Activated naive CD8-positive, alpha-beta T cell treated with anti-CD3 and anti-CD28 coated beads, Interleukin-2, amount 50 U/mL, for 24 hours (primary cell): ENCODE results near the gene MISP.
A peak's percentile ranks its signal among the peaks of the same experiment; 100 is the strongest.

Experiments
- ATAC-seq: fragments of 150-1000 bp; cut with Tn5 transposase; one replicate; pipeline ENCODE4 v1.10.0; 2021
- DNase-seq: peaks from one replicate; pipeline ENCODE4 v3.0.0; 2021
- H3K27ac Mint-ChIP-seq: one replicate; pipeline ENCODE4 v1.8.0; 2021; ENCODE audit warnings: mild to moderate bottlenecking, mixed read lengths
- H3K27me3 Mint-ChIP-seq: one replicate; pipeline ENCODE4 v1.8.0; 2021; ENCODE audit warnings: mixed read lengths
- H3K36me3 Mint-ChIP-seq: one replicate; pipeline ENCODE4 v1.8.0; 2021; ENCODE audit warnings: low read depth, mixed read lengths
- H3K4me1 Mint-ChIP-seq: one replicate; pipeline ENCODE4 v1.8.0; 2021; ENCODE audit warnings: mixed read lengths
- H3K4me3 Mint-ChIP-seq: one replicate; pipeline ENCODE4 v1.8.0; 2021; ENCODE audit warnings: mild to moderate bottlenecking, moderate library complexity, mixed read lengths
- H3K9me3 Mint-ChIP-seq: one replicate; pipeline ENCODE4 v1.8.0; 2021; ENCODE audit warnings: mixed read lengths

MISP gene

GRCh38 chr19:769616-770015 lies 18.7 kb downstream of the MISP start:
- Mint-ChIP-seq H3K4me3 (no peak overlapping the region), H3K4me1 (peaks cover 2% of the 10 kb centered on the region), H3K27me3 (peaks cover 6% of the 10 kb centered on the region), H3K36me3 (no peaks in the 10 kb centered on the region), H3K27ac (no peak overlapping the region), H3K9me3 (no peaks in the 10 kb centered on the region)
- DNase-seq, result no peak
- no peak for ATAC-seq

GRCh38 chr19:771332-771785 lies 20.4 kb downstream of the MISP start:
- H3K27ac Mint-ChIP-seq, result no peak overlapping the region
- H3K4me1 Mint-ChIP-seq, result peaks cover 2% of the 10 kb centered on the region
- H3K36me3 Mint-ChIP-seq, result no peaks in the 10 kb centered on the region
- H3K4me3 Mint-ChIP-seq, result no peak overlapping the region
- no peaks in the 10 kb centered on the region for H3K9me3 Mint-ChIP-seq
- ATAC-seq (no peak), DNase-seq (peak; percentile 56)
- H3K27me3 Mint-ChIP-seq, result peaks cover 6% of the 10 kb centered on the region

- no peak overlapping the region for H3K4me3 Mint-ChIP-seq
- DNase-seq, result no peak
- H3K27me3 Mint-ChIP-seq, result peaks cover 6% of the 10 kb centered on the region
- H3K36me3 Mint-ChIP-seq, result no peaks in the 10 kb centered on the region
- peaks cover 2% of the 10 kb centered on the region for H3K4me1 Mint-ChIP-seq
- H3K27ac Mint-ChIP-seq, result no peak overlapping the region
- H3K9me3 Mint-ChIP-seq, result no peaks in the 10 kb centered on the region
- no peak for ATAC-seq
These were observed 21.2 kb downstream of the MISP start for GRCh38 chr19:772063-772462.

- H3K27ac Mint-ChIP-seq, result no peak overlapping the region
- no peaks in the 10 kb centered on the region for H3K9me3 Mint-ChIP-seq
- no peak for ATAC-seq
- DNase-seq, result no peak
- H3K36me3 Mint-ChIP-seq, result no peaks in the 10 kb centered on the region
- no peak overlapping the region for H3K4me3 Mint-ChIP-seq
- H3K27me3 Mint-ChIP-seq, result peaks cover 6% of the 10 kb centered on the region
- peaks cover 2% of the 10 kb centered on the region for H3K4me1 Mint-ChIP-seq
These were observed 22.0 kb downstream of the MISP start for GRCh38 chr19:772730-773436.

- H3K27me3 Mint-ChIP-seq, result peaks cover 5% of the 10 kb centered on the region
- ATAC-seq (no peak), DNase-seq (no peak)
- H3K9me3 Mint-ChIP-seq, result no peaks in the 10 kb centered on the region
- H3K4me1 Mint-ChIP-seq, result no peaks in the 10 kb centered on the region
- H3K27ac Mint-ChIP-seq, result no peak overlapping the region
- H3K36me3 Mint-ChIP-seq, result no peaks in the 10 kb centered on the region
- no peak overlapping the region for H3K4me3 Mint-ChIP-seq
These were observed 25.6 kb downstream of the MISP start for GRCh38 chr19:776549-776948.

- no peak overlapping the region for H3K27ac Mint-ChIP-seq
- no peaks in the 10 kb centered on the region for H3K9me3 Mint-ChIP-seq
- DNase-seq, result no peak
- H3K36me3 Mint-ChIP-seq, result no peaks in the 10 kb centered on the region
- H3K4me1 Mint-ChIP-seq, result no peaks in the 10 kb centered on the region
- no peak for ATAC-seq
- peaks cover 4% of the 10 kb centered on the region for H3K27me3 Mint-ChIP-seq
- H3K4me3 Mint-ChIP-seq, result no peak overlapping the region
These were observed 28.2 kb downstream of the MISP start for GRCh38 chr19:778910-779653.

- Mint-ChIP-seq H3K27me3 (peaks cover 4% of the 10 kb centered on the region), H3K9me3 (no peaks in the 10 kb centered on the region), H3K4me3 (no peak overlapping the region), H3K4me1 (no peaks in the 10 kb centered on the region), H3K27ac (no peak overlapping the region), H3K36me3 (no peaks in the 10 kb centered on the region)
- DNase-seq, result no peak
- no peak for ATAC-seq
These were observed 30.0 kb downstream of the MISP start for GRCh38 chr19:780935-781334.

- ATAC-seq, result no peak
- Mint-ChIP-seq H3K27ac (no peak overlapping the region), H3K36me3 (no peaks in the 10 kb centered on the region), H3K9me3 (no peaks in the 10 kb centered on the region), H3K4me3 (no peak overlapping the region), H3K4me1 (no peaks in the 10 kb centered on the region), H3K27me3 (peaks cover 4% of the 10 kb centered on the region)
- no peak for DNase-seq
These were observed 30.9 kb downstream of the MISP start for GRCh38 chr19:781800-782184.

- no peak overlapping the region for H3K4me3 Mint-ChIP-seq
- ATAC-seq, result no peak
- no peak overlapping the region for H3K27ac Mint-ChIP-seq
These were observed 31.4 kb downstream of the MISP start for GRCh38 chr19:782185-782877.

GRCh38 chr19:782878-783668 lies 32.2 kb downstream of the MISP start:
- H3K4me1 Mint-ChIP-seq, result no peaks in the 10 kb centered on the region
- no peak for ATAC-seq
- DNase-seq, result no peak
- no peaks in the 10 kb centered on the region for H3K36me3 Mint-ChIP-seq
- peaks cover 4% of the 10 kb centered on the region for H3K27me3 Mint-ChIP-seq
- no peak overlapping the region for H3K27ac Mint-ChIP-seq
- H3K4me3 Mint-ChIP-seq, result no peak overlapping the region
- no peaks in the 10 kb centered on the region for H3K9me3 Mint-ChIP-seq

More at GRCh38 chr19:782185-782877, 31.4 kb downstream of the MISP start:
- Mint-ChIP-seq H3K9me3 (no peaks in the 10 kb centered on the region), H3K36me3 (no peaks in the 10 kb centered on the region), H3K4me1 (no peaks in the 10 kb centered on the region), H3K27me3 (peaks cover 4% of the 10 kb centered on the region)
- no peak for DNase-seq

GRCh38 chr19:784541-784940 lies 33.6 kb downstream of the MISP start:
- ATAC-seq (no peak), DNase-seq (no peak)
- H3K4me1 Mint-ChIP-seq, result peaks cover 2% of the 10 kb centered on the region
- no peak overlapping the region for H3K27ac Mint-ChIP-seq
- peaks cover 4% of the 10 kb centered on the region for H3K27me3 Mint-ChIP-seq
- no peak overlapping the region for H3K4me3 Mint-ChIP-seq
- no peaks in the 10 kb centered on the region for H3K9me3 Mint-ChIP-seq
- no peaks in the 10 kb centered on the region for H3K36me3 Mint-ChIP-seq

- H3K4me1 Mint-ChIP-seq, result peaks cover 2% of the 10 kb centered on the region
- H3K27me3 Mint-ChIP-seq, result peaks cover 2% of the 10 kb centered on the region
- H3K27ac Mint-ChIP-seq, result no peak overlapping the region
- DNase-seq (no peak), ATAC-seq (no peak)
- H3K9me3 Mint-ChIP-seq, result no peaks in the 10 kb centered on the region
- H3K36me3 Mint-ChIP-seq, result no peaks in the 10 kb centered on the region
- no peak overlapping the region for H3K4me3 Mint-ChIP-seq
These were observed 36.6 kb downstream of the MISP start for GRCh38 chr19:787536-787935.

GRCh38 chr19:788686-788982 lies 37.7 kb downstream of the MISP start:
- Mint-ChIP-seq H3K4me3 (no peak overlapping the region), H3K9me3 (no peaks in the 10 kb centered on the region), H3K36me3 (no peaks in the 10 kb centered on the region), H3K27me3 (no peaks in the 10 kb centered on the region), H3K27ac (no peak overlapping the region), H3K4me1 (peaks cover 2% of the 10 kb centered on the region)
- no peak for DNase-seq
- no peak for ATAC-seq

GRCh38 chr19:788983-789700 lies 38.2 kb downstream of the MISP start:
- DNase-seq (no peak), ATAC-seq (no peak)
- no peaks in the 10 kb centered on the region for H3K27me3 Mint-ChIP-seq
- H3K4me1 Mint-ChIP-seq, result peaks cover 2% of the 10 kb centered on the region
- H3K4me3 Mint-ChIP-seq, result no peak overlapping the region
- H3K27ac Mint-ChIP-seq, result no peak overlapping the region
- H3K9me3 Mint-ChIP-seq, result no peaks in the 10 kb centered on the region
- no peaks in the 10 kb centered on the region for H3K36me3 Mint-ChIP-seq
